DMS153 treated with DMSO at 0.1 percent for 48 hours (cell line): ENCODE measurements around the gene IL10RB.
"Not testable (repeated sequence)": the region's sequence is repeated elsewhere in the genome, so short reads cannot be mapped to it uniquely, and the experiment has no call there.

Experiments
- DNase-seq: peaks from one replicate; lab custom pipeline; 2025; ENCODE audit not compliant: unreplicated experiment; lab: John Stamatoyannopoulos, UW

IL10RB gene

DNA sequence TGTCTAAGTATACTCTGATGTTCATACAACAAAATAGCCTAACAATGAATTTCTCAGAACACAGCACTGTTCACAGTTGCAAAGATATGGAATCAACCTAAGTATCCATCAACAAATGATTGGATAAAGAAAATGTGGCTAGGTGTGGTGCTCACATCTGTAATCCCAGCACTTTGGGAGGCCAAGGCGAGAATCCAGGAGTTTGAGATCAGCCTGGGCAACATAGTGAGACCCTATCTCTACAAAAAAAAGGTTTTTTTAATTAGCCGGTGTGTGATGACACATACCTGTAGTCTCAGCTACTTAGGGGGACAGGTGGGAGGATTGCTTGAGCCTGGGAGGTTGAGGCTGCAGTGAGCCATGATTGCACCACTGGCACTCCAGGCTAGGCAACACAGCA lies 25.8 kb upstream of the IL10RB start:
- no peak for DNase-seq

- no peak for DNase-seq
Measured at GRCh38 chr21:33241846-33242245, 24.3 kb upstream of the IL10RB start.

DNA sequence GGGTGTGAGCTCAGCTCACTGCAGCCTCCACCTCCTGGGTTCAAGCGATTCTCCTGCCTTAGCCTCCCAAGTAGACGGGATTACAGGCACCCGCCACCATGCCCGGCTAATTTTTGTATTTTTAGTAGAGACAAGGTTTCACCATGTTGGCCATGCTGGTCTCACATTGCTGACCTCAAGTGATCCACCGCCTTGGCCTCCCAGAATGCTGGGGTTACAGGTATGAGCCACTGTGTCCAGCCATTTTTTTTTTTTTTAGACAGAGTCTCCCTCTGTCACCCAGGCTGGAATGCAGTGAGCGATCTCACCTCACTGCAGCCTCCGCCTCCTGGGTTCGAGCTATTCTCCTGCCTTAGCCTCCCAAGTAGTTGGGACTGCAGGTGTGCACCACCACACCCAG lies 23.3 kb upstream of the IL10RB start:
- DNase-seq, result not testable (repeated sequence)

DNA sequence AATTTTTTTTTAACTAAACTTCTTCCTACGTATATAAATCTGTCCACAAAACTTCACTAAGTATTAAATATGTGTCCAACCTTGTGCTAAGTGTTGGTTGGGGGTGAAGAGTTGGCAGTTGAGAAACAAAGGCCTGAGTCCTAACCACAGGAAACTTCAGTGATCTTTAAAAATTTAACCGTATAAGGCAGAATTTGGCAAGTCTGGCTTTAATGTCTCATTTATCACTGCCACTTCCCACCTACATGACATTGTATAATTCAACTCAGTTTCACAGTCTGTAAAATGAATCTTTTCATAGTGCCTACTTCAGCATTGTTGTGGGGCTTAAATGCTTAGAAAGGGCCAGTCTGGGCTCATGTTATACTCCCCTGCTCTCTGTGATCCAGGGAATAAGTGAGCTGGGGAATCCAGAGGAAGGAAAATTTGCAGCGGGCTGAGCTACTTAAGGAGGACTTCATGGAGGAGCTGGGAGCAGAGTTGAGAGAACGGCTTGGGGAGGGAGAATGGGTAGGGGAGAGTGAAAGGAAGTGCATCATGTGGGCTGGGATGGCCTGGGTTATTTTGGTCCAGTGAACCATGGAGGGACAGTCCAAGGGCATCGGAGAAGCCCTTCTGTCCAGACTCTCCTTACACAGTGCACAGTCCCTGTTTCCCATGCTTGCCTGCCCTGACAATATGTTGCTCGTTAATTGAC lies 21.9 kb upstream of the IL10RB start:
- DNase-seq, result no peak

DNA sequence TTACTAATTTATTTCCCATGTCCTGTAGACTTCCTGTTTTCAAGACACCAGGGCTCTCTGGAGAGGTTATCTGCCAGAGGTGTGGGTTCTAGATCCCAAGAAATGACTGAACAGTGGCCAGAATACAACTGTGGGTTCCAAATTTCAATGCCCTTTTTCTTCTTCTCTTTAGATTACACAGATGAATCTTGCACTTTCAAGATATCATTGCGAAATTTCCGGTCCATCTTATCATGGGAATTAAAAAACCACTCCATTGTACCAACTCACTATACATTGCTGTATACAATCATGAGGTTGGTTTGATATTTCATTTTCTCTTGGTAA lies 21.4 kb upstream of the IL10RB start:
- no peak for DNase-seq

DNA sequence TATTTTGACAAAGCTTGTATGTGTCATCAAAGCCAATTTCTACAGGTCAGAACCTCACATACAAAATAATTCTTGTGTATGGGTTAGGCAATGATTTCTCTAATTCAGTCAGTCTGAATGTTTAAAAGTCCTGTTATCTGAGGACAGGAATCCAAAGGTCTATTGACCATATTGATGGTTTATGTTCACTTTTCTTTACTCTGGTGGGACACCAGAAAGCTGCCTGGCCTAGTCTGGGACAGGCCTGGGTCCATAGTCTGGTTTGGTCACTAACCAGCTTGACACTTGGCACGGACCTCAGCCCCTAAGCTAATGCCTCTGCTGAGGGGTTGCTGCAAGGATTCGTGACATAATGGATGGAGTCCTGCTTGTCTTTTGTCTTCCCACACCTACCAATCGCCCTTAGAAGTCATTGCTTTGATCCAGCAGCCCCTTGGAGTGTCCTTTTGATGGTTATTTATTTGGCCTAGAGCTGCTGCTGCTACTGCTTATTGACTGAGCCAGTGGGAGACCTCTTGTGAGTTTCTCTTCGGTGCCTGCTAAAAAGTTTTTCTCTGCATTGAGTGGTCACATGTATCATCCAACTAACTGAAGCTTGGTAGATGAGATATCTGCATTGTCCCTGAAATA lies 20.8 kb upstream of the IL10RB start:
- no peak for DNase-seq

DNA sequence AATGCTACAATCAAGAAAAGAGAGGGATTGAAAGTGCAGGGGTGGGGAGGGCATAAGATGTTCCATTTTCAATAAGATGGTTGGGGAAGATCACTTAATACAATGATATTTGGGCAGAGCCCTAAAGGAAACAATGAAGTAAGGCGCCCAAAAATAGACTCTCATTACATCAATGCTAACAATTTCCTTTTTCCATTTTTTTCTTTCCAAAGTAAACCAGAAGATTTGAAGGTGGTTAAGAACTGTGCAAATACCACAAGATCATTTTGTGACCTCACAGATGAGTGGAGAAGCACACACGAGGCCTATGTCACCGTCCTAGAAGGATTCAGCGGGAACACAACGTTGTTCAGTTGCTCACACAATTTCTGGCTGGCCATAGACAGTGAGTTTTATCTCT lies 19.7 kb upstream of the IL10RB start:
- DNase-seq, result no peak

GRCh38 chr21:33246963-33247362 lies 19.2 kb upstream of the IL10RB start:
- DNase-seq, result no peak

DNA sequence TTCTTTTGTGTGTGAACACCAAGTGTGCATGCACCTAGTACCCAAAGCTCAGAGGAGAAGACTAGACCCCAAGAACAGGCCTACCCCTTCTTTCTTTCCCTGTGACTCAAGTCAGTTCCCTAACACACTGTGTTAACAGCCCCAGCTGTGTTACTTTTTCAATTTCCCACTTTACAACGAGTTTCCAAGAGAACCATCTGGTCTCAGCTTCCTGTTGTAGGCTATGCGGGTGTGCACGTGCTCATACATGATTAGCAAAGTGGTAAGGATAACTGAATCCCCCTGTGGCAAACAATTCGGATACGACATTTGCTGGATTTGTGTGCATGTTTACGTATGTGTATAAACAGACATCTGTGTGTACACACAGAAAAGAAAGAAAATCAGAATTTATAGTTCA lies 18.6 kb upstream of the IL10RB start:
- no peak for DNase-seq

DNA sequence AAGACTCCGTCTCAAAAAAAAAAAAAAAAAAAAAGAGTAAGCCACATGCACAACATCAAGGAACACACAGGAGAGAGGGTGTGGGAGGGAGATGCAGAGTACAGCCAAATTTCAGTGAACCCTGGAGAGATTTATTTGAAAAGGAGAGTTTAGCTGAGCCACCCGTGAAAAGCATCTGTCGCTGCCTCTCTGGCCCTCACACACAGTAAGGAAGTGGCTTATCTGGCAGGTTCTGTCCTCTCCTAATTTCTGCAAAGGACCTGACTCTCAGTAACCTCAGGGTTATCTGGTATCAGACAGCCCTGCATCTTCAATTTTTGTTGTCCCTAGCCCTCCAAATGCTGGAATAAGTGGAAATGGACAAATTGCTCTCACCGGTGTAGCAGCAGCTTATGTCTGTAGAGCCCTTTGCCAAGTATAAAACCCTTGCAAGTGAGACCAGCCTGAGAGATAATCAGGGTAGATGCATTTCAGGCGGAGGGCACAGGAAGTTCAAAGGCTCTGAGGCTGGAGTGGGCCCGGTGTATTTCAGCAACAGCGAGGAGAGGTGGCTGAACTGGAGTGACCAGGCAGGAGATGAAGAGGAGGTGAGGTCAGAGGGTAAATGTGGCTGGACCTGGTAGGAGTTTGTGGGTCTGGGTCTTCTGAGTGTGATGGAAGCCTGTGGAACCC lies 16.7 kb upstream of the IL10RB start:
- DNase-seq, result no peak

DNA sequence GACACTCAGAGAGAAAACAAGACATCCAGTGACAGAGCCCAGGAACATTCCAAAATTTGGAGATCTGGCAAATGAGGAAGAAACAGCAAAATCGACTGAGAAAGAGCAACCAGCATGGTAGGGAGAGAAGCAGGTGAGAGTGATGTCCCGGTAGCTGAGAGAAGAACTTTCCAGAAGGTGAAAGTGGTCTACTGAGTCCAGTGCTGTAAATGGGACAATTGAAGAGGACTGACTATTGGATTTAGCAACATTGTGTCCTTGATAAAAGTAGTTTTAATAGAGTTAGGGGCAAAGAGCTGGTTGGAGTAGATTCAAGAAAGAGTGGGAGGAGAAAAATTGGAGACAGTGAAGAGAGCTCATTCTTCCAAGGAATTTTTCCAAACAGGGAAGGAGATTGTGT lies 15.0 kb upstream of the IL10RB start:
- DNase-seq, result no peak

DNA sequence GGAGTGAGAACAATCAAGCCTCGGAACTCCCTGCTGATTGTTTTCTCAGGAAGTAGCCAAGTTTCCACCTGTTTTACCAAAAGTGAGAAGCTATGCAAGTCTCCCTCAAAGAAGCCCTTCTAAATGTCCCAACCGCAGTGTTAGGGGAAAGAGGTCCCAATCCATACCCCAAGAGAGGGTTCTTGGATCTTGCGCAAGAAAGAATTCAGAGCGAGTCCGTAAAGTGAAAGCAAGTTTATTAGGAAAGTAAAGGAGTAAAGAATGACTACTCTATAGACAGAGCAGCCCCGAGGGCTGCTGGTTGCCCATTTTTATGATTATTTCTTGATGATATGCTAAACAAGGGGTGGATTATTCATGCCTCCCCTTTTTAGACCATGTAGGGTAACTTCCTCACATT lies 12.8 kb upstream of the IL10RB start:
- DNase-seq, result not testable (repeated sequence)

- DNase-seq, result no peak
Measured at GRCh38 chr21:33254766-33255165, 11.4 kb upstream of the IL10RB start.

DNA sequence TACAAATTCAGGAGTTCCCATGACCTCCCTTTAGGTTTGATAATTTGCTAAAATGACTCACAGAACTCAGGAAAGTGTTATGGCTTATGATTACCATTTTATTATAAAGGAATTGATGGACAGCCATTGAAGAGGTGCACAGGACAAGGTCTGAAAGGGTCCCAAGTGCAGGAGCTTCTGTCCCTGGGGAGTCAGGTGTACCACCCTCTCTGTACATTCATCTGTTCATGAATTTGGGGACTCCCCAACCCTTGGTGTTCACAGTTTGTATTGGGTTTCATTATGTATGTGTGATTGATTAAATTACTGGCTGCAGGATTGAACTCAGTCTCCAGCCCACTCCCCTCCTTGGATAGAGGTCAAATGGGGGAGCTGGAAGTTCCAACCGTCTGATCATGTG lies 10.8 kb upstream of the IL10RB start:
- no peak for DNase-seq

DNA sequence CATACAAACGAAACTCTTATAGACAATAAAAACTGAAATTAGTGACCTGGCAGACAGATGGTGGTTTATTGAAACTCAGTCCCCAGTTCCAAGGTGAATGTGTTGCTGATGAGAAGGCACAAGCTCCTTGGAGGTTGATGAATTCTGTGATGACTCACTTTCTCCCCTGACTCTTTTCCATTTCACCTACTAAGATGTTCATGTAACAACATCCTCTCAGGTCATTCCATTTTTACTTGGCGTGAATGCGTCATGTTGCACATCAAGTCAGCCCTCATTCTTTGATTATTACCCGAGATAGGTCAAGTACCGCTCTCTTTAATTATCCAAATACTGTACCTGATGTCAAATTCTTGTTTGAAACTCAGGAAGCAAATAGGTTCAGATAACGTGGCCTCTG lies 10.1 kb upstream of the IL10RB start:
- DNase-seq, result no peak

DNA sequence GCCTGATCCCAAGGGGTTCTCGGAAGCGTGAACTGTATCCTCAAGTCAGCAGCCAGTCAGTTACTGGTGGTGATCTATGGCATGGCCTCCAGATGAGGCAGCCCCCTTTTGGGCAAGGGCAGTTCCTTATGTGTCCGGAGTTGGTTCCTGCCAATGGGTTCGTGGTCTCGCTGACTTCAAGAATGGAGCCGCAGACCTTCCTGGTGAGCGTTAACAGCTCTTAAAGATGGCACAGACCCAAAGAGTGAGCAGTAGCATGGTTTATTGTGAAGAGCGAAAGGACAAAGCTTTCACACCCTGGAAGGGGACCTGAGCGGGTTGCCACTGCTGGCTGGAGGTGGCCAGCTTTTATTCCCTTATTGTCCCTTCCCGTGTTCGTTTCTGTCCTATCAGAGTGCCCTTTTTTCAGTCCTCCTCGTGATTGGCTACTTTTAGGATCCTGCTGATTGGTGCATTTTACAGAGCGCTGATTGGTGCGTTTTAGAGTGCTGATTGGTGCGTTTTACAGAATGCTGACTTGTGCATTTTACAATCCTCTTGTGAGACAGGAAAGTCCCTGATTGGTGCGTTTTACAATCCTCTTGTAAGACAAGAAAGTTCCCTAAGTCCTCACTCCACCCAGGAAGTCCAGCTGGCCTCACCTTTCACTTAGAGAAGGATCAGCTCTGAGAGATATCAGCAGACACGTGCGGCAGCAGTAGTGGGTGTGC lies 8.9 kb upstream of the IL10RB start:
- DNase-seq, result no peak

GRCh38 chr21:33258475-33258874 lies 7.7 kb upstream of the IL10RB start:
- DNase-seq, result no peak

DNA sequence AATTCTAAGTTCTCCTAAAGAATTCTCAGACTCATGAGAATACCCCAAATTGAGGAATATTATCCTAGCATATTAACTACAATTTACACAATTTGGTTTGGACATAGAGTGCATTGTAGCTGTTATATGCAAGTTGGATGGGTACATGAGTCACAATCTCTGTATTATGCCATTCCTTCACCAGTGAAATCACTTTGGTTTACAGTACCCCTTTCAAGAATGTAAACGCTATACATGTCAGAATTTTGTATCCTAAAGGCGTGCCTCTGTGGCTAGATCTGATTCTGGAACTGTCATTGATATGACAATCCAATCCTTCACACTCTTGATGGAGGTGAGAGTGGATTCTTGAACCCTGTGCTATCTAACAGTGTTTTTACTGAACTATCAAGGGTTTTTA lies 6.7 kb upstream of the IL10RB start:
- no peak for DNase-seq

DNA sequence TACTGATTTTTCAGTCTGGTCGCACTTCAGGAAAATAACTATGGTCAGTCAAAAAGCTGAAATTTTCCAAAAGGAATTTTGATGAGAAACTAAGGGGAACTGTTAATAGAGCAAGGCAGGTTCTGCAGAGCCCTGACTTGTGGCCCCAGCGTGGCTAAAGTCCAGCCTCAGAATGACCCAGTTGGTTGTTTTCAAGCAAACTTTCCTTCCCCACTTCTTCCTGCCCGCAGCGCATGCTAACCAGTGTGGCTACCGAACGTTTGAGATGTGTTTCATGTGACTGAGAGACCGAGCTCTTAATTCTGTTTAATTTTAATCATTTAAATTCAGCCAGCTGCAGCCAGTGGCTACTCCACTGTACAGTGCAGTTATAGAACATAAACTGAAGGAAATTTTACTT lies 6.2 kb upstream of the IL10RB start:
- DNase-seq, result no peak

DNA sequence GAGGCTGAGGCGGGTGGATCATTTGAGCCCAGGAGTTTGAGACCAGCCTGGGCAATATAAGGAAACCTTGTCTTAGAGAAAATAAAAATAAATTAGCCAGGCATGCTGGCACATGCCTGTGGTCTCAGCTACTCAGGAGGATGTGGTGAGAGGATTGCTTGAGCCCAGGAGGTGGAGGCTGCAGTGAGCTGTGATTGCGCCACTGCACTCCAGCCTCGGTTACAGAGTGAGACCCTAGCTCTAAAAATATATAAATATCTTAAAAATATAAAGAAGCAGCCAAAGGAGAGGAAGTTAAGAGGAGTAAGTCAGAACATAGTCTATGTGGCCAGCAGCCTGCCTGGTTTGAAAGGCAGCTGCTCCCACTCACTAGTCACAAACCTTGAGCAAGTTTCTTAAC lies 4.5 kb upstream of the IL10RB start:
- DNase-seq, result no peak

DNA sequence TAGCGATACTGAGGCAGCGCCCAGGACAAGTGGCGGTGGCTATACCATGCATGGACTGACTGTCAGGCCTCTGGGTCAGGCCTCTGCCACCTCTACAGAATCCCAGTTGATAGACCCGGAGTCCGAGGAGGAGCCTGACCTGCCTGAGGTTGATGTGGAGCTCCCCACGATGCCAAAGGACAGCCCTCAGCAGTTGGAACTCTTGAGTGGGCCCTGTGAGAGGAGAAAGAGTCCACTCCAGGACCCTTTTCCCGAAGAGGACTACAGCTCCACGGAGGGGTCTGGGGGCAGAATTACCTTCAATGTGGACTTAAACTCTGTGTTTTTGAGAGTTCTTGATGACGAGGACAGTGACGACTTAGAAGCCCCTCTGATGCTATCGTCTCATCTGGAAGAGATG lies 3.2 kb upstream of the IL10RB start:
- DNase-seq, result no peak

DNA sequence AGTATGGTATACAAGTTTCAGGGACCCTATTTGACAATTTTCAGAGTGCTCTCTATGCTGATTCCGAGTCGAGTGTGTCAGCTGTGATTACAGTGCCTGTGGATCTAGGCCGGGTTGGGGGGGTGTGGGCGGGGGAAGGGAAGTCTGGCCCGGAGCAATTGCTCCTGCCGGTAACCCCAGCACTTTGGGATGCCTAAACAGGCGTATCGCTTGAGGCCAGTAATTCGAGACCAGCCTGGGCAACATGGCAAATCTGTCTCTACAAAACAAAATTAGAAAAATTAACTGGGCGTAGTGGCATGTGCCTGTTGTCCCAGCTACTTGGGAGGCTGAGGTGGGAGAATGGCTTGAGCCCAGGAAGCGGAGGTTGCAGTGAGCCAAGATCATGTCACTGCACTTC lies 1.6 kb upstream of the IL10RB start:
- no peak for DNase-seq
